IPS-15b (cell line): ENCODE data around the gene VAMP3.
"Not testable (repeated sequence)": the region's sequence is repeated elsewhere in the genome, so short reads cannot be mapped to it uniquely, and the experiment has no call there.

Source experiments
- H3K27me3 ChIP-seq: one replicate; pipeline ENCODE4 v1.6.1; 2013; ENCODE audit warnings: low read length; ENCODE audit not compliant: control insufficient read depth, insufficient read depth
- H3K36me3 ChIP-seq: one replicate; pipeline ENCODE4 v1.6.1; 2013; ENCODE audit warnings: low read length; ENCODE audit not compliant: control insufficient read depth, insufficient read depth
- H3K4me1 ChIP-seq: one replicate; pipeline ENCODE4 v1.6.1; 2013; ENCODE audit warnings: mild to moderate bottlenecking, low read length; ENCODE audit not compliant: control insufficient read depth, insufficient read depth
- H3K4me3 ChIP-seq: one replicate; pipeline ENCODE4 v1.5.1; 2013; ENCODE audit warnings: low read depth, low read length
- H3K9ac ChIP-seq: one replicate; pipeline ENCODE4 v1.6.1; 2013; ENCODE audit warnings: low read depth, mild to moderate bottlenecking, low read length
- H3K9me3 ChIP-seq: one replicate; pipeline ENCODE4 v1.6.1; 2013; ENCODE audit warnings: mild to moderate bottlenecking, low read length; ENCODE audit not compliant: control insufficient read depth, insufficient read depth

Gene VAMP3

GRCh38 chr1:7789828-7790227 is 18.7 kb downstream of the VAMP3 start:
- H3K27me3 ChIP-seq, result peaks cover 8% of the 10 kb centered on the region
- H3K9ac ChIP-seq, result no peak overlapping the region
- no peak overlapping the region for H3K4me3 ChIP-seq
- no peaks in the 10 kb centered on the region for H3K36me3 ChIP-seq
- H3K9me3 ChIP-seq, result no peaks in the 10 kb centered on the region
- H3K4me1 ChIP-seq, result no peaks in the 10 kb centered on the region

GRCh38 chr1:7791027-7791426 is 19.9 kb downstream of the VAMP3 start:
- H3K36me3 ChIP-seq, H3K9me3 ChIP-seq, H3K9ac ChIP-seq, H3K4me3 ChIP-seq, H3K27me3 ChIP-seq, H3K4me1 ChIP-seq: not testable (repeated sequence)

GRCh38 chr1:7795406-7795805 is 24.3 kb downstream of the VAMP3 start:
- no peak overlapping the region for H3K9ac ChIP-seq

DNA sequence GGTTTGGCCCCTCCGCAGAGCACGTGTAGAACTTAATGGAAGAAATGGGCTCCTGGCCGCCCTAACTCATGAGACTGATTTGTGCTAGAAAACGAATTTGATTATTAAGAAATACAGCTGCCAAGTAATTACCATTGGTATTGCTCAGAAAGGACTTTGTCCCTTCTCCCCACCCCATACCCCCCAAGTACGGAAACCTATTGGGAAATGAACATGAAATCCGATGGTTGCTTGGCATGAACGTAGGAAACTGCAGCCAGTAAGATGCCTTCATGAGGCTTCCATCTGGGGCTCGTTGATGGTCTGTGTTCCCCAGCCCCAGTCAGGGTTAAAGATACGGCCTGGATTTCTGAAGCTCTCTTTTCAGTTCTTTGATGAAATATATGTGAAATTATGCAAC is 34.4 kb downstream of the VAMP3 start:
- H3K9ac ChIP-seq, result no peak overlapping the region
- H3K27me3 ChIP-seq, result no peaks in the 10 kb centered on the region
- no peaks in the 10 kb centered on the region for H3K9me3 ChIP-seq
- H3K4me1 ChIP-seq, result no peaks in the 10 kb centered on the region
- no peak overlapping the region for H3K4me3 ChIP-seq
- peaks cover 12% of the 10 kb centered on the region for H3K36me3 ChIP-seq

More at GRCh38 chr1:7795406-7795805, 24.3 kb downstream of the VAMP3 start:
- no peak overlapping the region for H3K4me3 ChIP-seq
- H3K9me3 ChIP-seq, result no peaks in the 10 kb centered on the region
- H3K36me3 ChIP-seq, result no peaks in the 10 kb centered on the region
- H3K4me1 ChIP-seq, result no peaks in the 10 kb centered on the region
- H3K27me3 ChIP-seq, result no peaks in the 10 kb centered on the region

GRCh38 chr1:7808253-7808844 is 37.3 kb downstream of the VAMP3 start:
- Histone ChIP-seq H3K36me3 (peaks cover 5% of the 10 kb centered on the region), H3K9ac (no peak overlapping the region), H3K27me3 (no peaks in the 10 kb centered on the region), H3K4me1 (no peaks in the 10 kb centered on the region), H3K9me3 (no peaks in the 10 kb centered on the region), H3K4me3 (no peak overlapping the region)

DNA sequence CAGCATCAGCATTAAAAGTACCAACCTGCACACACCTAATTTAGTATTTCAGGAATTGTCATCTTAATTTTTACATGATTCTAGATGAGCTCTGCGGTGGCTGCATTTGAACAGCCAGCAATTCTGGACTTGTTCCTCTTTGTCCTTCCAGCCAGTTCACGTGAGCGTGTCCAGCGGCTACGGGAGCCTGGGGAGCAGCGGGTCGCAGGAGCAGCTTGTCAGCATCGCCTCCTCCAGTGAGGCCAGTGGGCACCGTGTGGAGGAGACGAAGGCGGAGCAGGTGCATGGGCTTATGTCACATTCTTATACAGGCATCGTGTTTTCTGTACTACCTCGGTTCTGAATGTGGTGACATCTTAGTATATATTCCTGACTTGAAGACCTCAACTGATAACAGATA is 38.6 kb downstream of the VAMP3 start:
- peaks cover 6% of the 10 kb centered on the region for H3K9me3 ChIP-seq
- H3K27me3 ChIP-seq, result no peaks in the 10 kb centered on the region
- no peak overlapping the region for H3K4me3 ChIP-seq
- H3K9ac ChIP-seq, result no peak overlapping the region
- no peaks in the 10 kb centered on the region for H3K4me1 ChIP-seq
- peaks cover 4% of the 10 kb centered on the region for H3K36me3 ChIP-seq

DNA sequence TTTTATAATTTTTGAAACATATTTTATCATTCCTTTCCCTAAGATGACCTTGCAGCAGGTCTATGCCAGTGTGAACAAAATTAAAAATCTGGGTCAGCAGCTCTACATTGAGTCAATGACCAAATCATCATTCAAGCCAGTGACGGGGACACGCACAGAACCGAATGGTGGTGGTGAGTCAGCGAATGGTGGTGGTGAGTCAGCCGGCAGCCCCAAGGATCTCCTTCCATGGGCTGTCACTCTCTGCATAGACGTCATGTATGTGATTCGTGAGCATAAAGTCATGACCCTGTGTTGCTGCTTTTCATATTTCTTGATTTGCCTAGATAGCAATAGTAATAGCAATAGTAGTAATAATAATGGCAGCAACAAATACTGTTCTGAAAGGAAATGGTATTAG is 39.3 kb downstream of the VAMP3 start:
- H3K4me1 ChIP-seq, result no peaks in the 10 kb centered on the region
- H3K4me3 ChIP-seq, result no peak overlapping the region
- no peaks in the 10 kb centered on the region for H3K27me3 ChIP-seq
- no peak overlapping the region for H3K9ac ChIP-seq
- peaks cover 6% of the 10 kb centered on the region for H3K9me3 ChIP-seq
- peaks cover under 1% of the 10 kb centered on the region for H3K36me3 ChIP-seq

GRCh38 chr1:7811476-7811875 is 40.4 kb downstream of the VAMP3 start:
- H3K9me3 ChIP-seq, result peaks cover 6% of the 10 kb centered on the region
- no peaks in the 10 kb centered on the region for H3K4me1 ChIP-seq
- H3K4me3 ChIP-seq, result no peak overlapping the region
- H3K9ac ChIP-seq, result no peak overlapping the region
- H3K36me3 ChIP-seq, result no peaks in the 10 kb centered on the region
- H3K27me3 ChIP-seq, result no peaks in the 10 kb centered on the region

- H3K27me3 ChIP-seq, result no peaks in the 10 kb centered on the region
- H3K9ac ChIP-seq, result no peak overlapping the region
- no peak overlapping the region for H3K4me3 ChIP-seq
- H3K9me3 ChIP-seq, result peaks cover 6% of the 10 kb centered on the region
- no peaks in the 10 kb centered on the region for H3K4me1 ChIP-seq
- no peaks in the 10 kb centered on the region for H3K36me3 ChIP-seq
Measured at GRCh38 chr1:7813677-7814373, 42.7 kb downstream of the VAMP3 start.

DNA sequence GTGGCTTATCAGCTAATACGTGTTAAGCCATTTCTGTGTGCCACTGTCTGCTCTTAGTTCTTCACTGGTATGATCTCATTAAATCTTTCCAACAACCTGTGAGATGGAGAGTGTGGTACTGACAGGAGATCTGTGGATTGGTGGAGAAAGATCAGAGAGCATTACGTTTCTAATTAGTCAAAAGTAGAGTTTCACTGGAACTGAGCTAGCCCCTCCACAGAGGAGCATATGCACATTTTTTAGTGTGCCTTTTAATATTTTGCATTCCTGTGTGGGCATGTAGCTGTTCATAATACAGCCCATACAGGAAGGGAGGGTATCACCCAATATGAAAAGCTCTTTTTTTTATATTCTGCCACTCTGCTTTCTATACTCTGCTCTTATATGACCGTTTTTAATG is 50.2 kb downstream of the VAMP3 start:
- Histone ChIP-seq H3K36me3 (peaks cover 6% of the 10 kb centered on the region), H3K9me3 (no peaks in the 10 kb centered on the region), H3K4me1 (no peaks in the 10 kb centered on the region), H3K9ac (no peak overlapping the region), H3K27me3 (no peaks in the 10 kb centered on the region), H3K4me3 (no peak overlapping the region)

DNA sequence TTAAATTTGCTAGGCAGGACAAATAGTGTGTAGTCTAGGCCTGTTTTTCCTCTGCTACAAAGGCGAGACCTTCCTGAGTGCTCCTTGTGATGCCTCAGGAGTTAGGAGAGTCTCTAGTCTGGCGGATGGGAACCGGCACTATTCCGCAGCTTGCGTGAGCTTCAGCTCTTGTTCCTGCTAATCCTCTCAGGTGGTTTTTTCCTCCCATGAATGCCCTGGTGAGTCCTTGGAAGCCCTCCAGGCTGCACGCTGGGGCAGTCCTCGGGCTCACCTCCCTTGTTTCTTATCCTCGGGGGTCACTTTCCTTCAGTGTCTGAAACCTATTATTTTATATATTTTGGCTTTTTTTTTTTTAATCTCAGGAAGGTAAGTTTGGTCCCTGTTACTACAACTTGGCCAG is 53.6 kb downstream of the VAMP3 start:
- Histone ChIP-seq H3K9me3 (no peaks in the 10 kb centered on the region), H3K9ac (no peak overlapping the region), H3K36me3 (peaks cover 12% of the 10 kb centered on the region), H3K4me3 (no peak overlapping the region), H3K4me1 (no peaks in the 10 kb centered on the region), H3K27me3 (no peaks in the 10 kb centered on the region)

DNA sequence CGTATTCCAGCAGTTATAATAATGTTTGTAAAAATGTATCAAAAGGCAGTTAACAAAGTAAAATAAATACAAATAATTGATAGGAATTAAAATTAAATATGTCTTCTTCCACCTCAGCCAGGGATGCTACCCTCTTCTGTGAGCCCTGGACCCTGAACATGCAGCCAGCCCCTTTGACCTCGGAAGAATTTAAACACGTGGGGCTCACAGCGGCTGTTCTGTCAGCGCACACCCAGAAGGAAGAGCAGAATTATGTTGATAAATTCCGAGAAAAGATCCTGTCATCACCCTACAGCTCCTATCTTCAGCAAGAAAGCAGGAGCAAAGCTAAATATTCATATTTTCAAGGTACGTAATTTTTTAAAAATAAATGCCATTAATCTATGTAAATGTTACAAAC is 55.3 kb downstream of the VAMP3 start:
- Histone ChIP-seq H3K9ac (no peak overlapping the region), H3K4me1 (no peaks in the 10 kb centered on the region), H3K27me3 (no peaks in the 10 kb centered on the region), H3K9me3 (no peaks in the 10 kb centered on the region), H3K4me3 (no peak overlapping the region), H3K36me3 (peaks cover 12% of the 10 kb centered on the region)
